Fibroblast of villous mesenchyme (primary cell): ENCODE data around the gene ALDH3A1. TPM values are rescaled to one million over a fixed set of nuclear protein-coding genes. Genes with fewer than 3 reads are reported as not detected.
"Not testable (repeated sequence)": the region's sequence is repeated elsewhere in the genome, so short reads cannot be mapped to it uniquely, and the experiment has no call there.

Experiments used
- DNase-seq: peaks from one replicate; pipeline ENCODE4 v3.0.0-alpha.2; 2010; ENCODE audit warnings: low read depth
- H3K4me3 ChIP-seq: 2 replicates; pipeline ENCODE4 v1.5.1; 2011; ENCODE audit warnings: low read depth, mild to moderate bottlenecking, low read length
- CTCF ChIP-seq: IDR thresholded peaks from 2 replicates; pipeline ENCODE4 v1.5.1; 2012; ENCODE audit warnings: low read depth, mild to moderate bottlenecking, low read length; ENCODE audit not compliant: insufficient read depth
- total RNA-seq: library from RNA; depleted of rRNA; stranded (reverse); fragments of >200 nt; gene quantifications from 2 replicates; pipeline ENCODE4 v1.2.3, GENCODE V29; 2012

The ALDH3A1 gene
- total RNA-seq, 1 donor = not detected

DNA sequence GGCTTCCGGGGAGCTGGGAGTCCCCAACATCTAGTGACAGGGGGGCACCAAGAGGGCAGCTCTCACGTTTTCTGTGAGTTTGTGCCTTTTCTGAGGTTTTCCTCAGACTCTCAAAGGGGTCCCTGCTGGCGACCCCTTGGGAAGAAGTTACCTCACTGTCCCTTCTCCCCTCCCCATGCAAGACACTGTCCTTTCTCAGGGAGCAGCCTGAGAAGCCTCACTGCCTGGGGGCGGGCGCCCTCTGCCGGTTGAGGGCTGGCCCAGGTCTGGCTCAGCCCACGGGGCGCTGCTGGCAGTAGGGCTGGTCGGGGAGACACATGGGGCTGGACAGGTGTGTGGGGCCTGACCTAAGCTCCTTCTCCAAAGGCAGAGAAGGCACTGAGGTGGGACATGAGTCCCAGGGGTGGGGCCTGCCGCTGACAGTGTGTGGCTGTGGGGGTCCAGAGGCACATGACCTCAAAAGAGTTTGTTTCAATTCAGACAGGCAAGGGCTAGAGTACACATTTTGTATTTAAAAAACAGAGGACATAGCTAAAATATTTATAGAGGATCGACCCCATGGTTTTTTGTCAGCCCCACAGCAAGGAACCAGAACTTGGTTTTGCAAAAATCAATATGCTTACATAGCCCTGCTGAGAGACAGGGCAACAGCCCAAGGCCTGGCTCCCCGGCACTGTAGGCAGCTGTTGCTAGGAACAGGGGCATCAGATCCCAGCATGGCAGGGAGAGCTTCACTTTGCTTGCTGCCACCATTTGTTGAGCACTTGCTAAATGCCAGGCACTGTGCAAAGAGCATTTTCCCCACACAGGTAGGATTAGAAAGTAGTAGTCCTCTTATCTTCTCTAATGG lies 18.5 kb upstream of the ALDH3A1 start:
- DNase-seq = peak; percentile 62
- H3K4me3 ChIP-seq = no peak overlapping the region

GRCh38 chr17:19766016-19766415 lies 17.9 kb upstream of the ALDH3A1 start:
- TF ChIP-seq CTCF = no peak
- no peak for DNase-seq
- H3K4me3 ChIP-seq = no peak overlapping the region

More for the DNA sequence above, 18.5 kb upstream of the ALDH3A1 start:
- TF ChIP-seq CTCF = peak; percentile 99

DNA sequence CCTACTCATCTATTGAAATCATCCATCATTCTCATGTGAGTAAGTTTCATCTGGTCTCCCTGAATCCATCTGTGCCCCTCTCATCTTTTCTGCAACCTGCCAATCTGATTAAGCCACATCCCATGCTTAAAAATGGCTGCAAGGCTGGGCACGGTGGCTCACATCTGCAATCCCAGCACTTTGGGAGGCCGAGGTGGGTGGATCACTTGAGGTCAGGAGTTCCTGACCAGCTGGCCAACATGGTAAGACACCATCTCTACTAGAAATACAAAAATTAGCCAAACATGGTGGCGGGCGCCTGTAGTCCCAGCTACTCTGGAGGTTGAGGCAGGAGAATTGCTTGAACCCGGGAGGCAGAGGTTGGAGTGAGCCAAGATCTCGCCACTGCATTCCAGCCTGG lies 15.9 kb upstream of the ALDH3A1 start:
- not testable (repeated sequence) for DNase-seq, H3K4me3 ChIP-seq

- DNase-seq = no peak
- TF ChIP-seq CTCF = no peak
These were observed 15.3 kb upstream of the ALDH3A1 start for GRCh38 chr17:19763416-19763815.

DNA sequence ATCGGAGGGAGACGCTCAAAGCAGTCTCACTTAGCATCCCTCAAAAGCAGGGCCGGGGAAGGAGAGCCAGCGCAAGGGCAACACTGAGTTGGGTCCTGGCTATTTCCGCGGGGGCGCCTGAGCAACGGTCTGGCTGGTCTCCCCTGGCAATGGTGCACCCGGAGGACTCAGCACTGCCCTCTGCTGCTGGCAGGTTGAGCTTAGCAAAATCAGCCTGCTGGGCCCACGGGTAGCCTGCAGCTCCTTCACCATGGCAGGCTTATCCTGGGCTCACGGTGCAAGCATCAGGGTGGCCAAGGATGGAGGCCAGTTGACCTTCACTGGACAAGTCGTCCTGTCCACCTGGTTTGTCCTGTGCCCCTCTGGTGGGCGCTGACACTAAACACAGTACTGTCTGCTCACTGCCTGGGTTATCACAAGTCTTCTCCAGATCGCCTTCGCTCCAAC lies 14.4 kb upstream of the ALDH3A1 start:
- H3K4me3 ChIP-seq = no peak overlapping the region
- TF ChIP-seq CTCF = peak; percentile 78
- DNase-seq = peak; percentile 57

More at GRCh38 chr17:19763416-19763815, 15.3 kb upstream of the ALDH3A1 start:
- H3K4me3 ChIP-seq = no peak overlapping the region

DNA sequence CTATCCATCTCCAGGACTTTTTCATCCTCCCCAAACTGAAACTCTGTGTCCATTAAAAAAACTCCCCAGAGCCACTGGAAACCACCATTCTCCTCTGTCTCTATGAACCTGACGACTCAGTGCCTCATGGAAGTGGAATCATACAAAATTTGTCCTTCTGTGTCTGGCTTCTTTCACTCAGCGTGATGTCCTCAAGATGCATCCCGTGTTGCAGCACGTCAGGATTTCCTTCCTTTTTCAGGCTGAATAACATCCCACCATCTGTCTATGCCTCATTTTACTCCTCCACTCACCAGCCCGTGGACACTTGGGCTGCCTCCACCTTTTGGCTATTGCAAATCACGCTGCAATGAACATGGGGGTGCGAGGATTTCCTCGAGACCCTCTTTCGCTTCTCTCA lies 12.6 kb upstream of the ALDH3A1 start:
- H3K4me3 ChIP-seq = no peak overlapping the region
- DNase-seq = no peak
- no peak for TF ChIP-seq CTCF

- no peak for DNase-seq
- H3K4me3 ChIP-seq = no peak overlapping the region
- no peak for TF ChIP-seq CTCF
These were observed 11.8 kb upstream of the ALDH3A1 start for GRCh38 chr17:19759568-19760549.
